Measurements from ENCODE around the gene SMAD7. TPM values are rescaled to one million over a fixed set of nuclear protein-coding genes. Genes with fewer than 3 reads are reported as not detected.
A peak's percentile ranks its signal among the peaks of the same experiment; 100 is the strongest.

Gene SMAD7
- polyA plus RNA-seq, 2 of the 4 experiments (the other 2 are of a cell fraction): 19.9 to 26.9 TPM

DNA sequence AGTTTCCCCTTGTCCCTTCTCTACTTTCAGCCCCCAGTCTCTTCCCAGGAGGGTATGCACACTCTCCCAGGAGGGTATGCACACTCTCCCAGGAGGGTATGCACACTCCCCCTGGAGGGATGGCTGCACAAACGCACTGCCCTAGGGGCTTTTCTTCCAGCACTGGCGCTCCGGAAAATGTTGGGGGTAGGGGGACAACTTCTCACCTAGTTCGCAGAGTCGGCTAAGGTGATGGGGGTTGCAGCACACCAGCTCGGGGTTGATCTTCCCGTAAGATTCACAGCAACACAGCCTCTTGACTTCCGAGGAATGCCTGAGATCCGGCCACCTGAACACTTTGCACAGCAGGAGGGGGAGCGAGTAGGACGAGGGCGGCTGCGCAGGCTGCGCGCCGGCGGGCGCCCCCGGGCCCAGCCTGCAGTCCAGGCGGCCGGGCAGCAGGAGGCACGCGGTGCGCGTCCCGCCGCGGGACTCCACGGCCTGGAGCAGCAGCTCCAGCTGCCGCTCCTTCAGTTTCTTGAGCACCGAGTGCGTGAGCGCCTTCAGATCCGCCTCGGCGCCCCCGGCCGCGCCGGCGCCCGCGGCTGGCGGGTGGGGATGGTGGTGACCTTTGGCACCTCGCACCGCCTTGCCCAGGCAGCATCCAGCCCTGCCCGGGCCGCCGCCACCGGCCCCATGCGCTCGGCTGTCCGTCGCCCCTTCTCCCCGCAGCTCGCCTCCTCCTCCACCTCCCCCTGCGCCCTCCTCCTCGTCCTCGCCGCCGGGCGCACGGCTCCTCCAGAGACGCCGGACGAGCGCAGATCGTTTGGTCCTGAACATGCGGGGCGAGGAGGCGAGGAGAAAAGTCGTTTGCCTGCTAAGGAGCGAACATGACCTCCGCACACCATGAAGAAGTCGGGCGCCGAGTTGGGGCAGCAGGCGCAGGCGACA, 894 bp downstream of the SMAD7 start:
- no peaks in the 10 kb centered on the region for H3K9me3 ChIP-seq
- CTCF ChIA-PET: interaction anchor here (1.3 to 1.4 kb wide), 2 partner anchors 19 to 229 kb away, joined by 3 to 4 read pairs; no protein-coding TSS in a partner anchor
- no peak for FAIRE-seq
- peak; percentile 13 to 37; a peak in 4 of 6 replicates for ATAC-seq
- H3K4me3 ChIP-seq: peak overlapping the region; percentile 80
- peak in 1 of 2 experiments; percentile 62 for DNase-seq (ENCODE audit: low read depth in 1 of 2, low spot score in 1 of 2)
- peak overlapping the region; percentile 92 to 99 for H3K27ac ChIP-seq
- peaks cover 30% of the 10 kb centered on the region for H3K4me1 ChIP-seq
- H3K4me2 ChIP-seq: peak overlapping the region; percentile 97
- POLR2A ChIA-PET: no interaction called here
- 5% methylated on average over 4 of the region's 79 CpGs for WGBS (ENCODE audit: missing lambda C conversion rate)
- no peak for TF ChIP-seq KDM5A (IDR thresholded peaks at IDR 0.05)
- 0 out of 2 replicates have a peak, but pooled peaks have one; percentile 30 for TF ChIP-seq RNF2 (IDR thresholded peaks at IDR 0.05; ENCODE audit: borderline replicate concordance, low read depth)
- TF ChIP-seq JUN (IDR thresholded peaks at IDR 0.05): peak in 1 of 2 experiments; percentile 20; a peak in 3 of 5 replicates
- no peak for TF ChIP-seq HOXA7 (CRISPR knock-in tag; IDR thresholded peaks at IDR 0.05)
- TF ChIP-seq MAZ (IDR thresholded peaks at IDR 0.05; ENCODE audit: borderline replicate concordance, low read depth, low read length): no peak
- TF ChIP-seq KDM1A (IDR thresholded peaks at IDR 0.05; ENCODE audit: low read depth): no peak
- TF ChIP-seq TFCP2L1 (CRISPR knock-in tag; IDR thresholded peaks at IDR 0.05): no peak

DNA sequence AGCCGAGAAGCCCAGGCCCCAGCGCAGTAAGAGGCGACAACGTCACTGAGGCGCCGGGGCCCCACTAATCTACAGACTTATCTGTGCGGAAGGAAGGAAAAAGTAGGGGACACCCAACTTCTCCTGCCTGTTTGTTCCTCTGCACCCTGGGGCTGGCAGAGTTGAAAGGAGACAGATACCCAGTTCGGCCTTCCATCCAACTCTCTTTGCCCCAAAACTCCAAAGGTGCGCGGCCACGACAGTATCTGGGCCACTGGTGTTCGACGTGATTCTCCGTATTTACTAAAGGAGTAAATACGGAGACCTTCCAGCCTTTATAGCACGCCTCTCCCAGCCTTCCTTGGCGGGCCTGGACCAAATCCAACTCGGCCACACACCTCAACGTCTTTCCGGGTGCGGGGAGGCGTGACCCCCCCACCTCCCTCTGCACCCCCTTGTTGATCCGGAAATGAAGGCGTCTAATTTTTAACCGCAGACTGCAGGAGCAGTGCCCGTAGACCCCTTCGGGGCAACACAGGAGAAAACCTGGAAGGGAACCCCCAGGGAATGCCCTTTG, 1.6 kb downstream of the SMAD7 start:
- Histone ChIP-seq H3K27ac (peak overlapping the region; percentile 92 to 99), H3K4me1 (peaks cover 33% of the 10 kb centered on the region), H3K4me2 (peak overlapping the region; percentile 97), H3K4me3 (peak overlapping the region; percentile 80), H3K9me3 (no peaks in the 10 kb centered on the region)
- ChIA-PET CTCF (interaction anchor here (0.6 to 1.4 kb wide), 3 partner anchors 50 to 230 kb away, joined by 3 to 6 read pairs (median 4); no protein-coding TSS in a partner anchor), POLR2A (interaction anchor here (1.0 kb wide), 1 partner anchor 49 kb away, joined by 3 read pairs; no protein-coding TSS in a partner anchor)
- TF ChIP-seq CHD4 (IDR thresholded peaks at IDR 0.05; ENCODE audit: borderline replicate concordance) (no peak), EHF (CRISPR knock-in tag; IDR thresholded peaks at IDR 0.05) (no peak), BHLHE40 (IDR thresholded peaks at IDR 0.05; ENCODE audit: low read depth, low read length) (no peak), KDM5A (IDR thresholded peaks at IDR 0.05) (no peak), SREBF2 (IDR thresholded peaks at IDR 0.05) (no peak), HEYL (CRISPR knock-in tag; IDR thresholded peaks at IDR 0.05) (no peak), PHF8 (IDR thresholded peaks at IDR 0.05; ENCODE audit: borderline replicate concordance, low read depth) (no peak), RCOR1 (IDR thresholded peaks at IDR 0.05; ENCODE audit: low read depth, low read length) (no peak), TP53 (CRISPR knock-in tag; IDR thresholded peaks at IDR 0.05) (no peak), MAFK (IDR thresholded peaks at IDR 0.05; ENCODE audit: partially characterized antibody) (no peak), SMC3 (IDR thresholded peaks at IDR 0.05) (no peak), CBX2 (IDR thresholded peaks at IDR 0.05; ENCODE audit: borderline replicate concordance, low read depth) (no peak)
- TF ChIP-seq, protein P1, sequence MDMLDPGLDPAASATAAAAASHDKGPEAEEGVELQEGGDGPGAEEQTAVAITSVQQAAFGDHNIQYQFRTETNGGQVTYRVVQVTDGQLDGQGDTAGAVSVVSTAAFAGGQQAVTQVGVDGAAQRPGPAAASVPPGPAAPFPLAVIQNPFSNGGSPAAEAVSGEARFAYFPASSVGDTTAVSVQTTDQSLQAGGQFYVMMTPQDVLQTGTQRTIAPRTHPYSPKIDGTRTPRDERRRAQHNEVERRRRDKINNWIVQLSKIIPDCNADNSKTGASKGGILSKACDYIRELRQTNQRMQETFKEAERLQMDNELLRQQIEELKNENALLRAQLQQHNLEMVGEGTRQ (IDR thresholded peaks at IDR 0.05): no peak
- TF ChIP-seq, protein P2, sequence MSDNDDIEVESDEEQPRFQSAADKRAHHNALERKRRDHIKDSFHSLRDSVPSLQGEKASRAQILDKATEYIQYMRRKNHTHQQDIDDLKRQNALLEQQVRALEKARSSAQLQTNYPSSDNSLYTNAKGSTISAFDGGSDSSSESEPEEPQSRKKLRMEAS (IDR thresholded peaks at IDR 0.05): no peak; the same call in 1 of the 2 replicates
- TF ChIP-seq, protein P3, sequence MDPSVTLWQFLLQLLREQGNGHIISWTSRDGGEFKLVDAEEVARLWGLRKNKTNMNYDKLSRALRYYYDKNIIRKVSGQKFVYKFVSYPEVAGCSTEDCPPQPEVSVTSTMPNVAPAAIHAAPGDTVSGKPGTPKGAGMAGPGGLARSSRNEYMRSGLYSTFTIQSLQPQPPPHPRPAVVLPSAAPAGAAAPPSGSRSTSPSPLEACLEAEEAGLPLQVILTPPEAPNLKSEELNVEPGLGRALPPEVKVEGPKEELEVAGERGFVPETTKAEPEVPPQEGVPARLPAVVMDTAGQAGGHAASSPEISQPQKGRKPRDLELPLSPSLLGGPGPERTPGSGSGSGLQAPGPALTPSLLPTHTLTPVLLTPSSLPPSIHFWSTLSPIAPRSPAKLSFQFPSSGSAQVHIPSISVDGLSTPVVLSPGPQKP (IDR thresholded peaks at IDR 0.05; ENCODE audit: low read depth, low read length): no peak
- no peak for FAIRE-seq
- 2% methylated on average over 27 of the region's 27 CpGs for WGBS (ENCODE audit: missing lambda C conversion rate)
- no peak for DNase-seq (ENCODE audit: low read depth in 1 of 2, low spot score in 1 of 2)
- ATAC-seq: peak in 1 of 2 experiments; percentile 1; a peak in 2 of 6 replicates

Data from A549 (cell line).